Measurements from ENCODE around the gene BRAT1.
"Not testable (repeated sequence)": the region's sequence is repeated elsewhere in the genome, so short reads cannot be mapped to it uniquely, and the experiment has no call there.

BRAT1 gene

DNA sequence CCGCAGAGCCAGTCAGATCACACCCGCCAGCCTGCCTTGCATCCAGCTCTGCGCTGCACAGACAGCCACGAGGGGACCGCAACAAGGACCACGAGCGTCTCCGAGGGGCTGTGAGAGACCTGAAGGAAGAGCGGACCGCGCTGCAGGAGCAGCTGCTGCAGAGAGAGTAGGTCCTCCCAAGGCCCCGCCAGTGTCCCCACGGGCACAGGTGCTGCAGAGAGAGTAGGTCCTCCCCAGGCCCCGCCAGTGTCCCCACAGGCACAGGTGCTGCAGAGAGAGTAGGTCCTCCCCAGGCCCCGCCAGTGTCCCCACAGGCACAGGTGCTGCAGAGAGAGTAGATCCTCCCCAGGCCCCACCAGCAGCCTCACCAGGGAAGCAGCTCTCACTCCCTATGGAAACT, 34.6 kb upstream of the BRAT1 start:
- H3K4me1 Mint-ChIP-seq, H3K4me3 Mint-ChIP-seq, H3K27me3 Mint-ChIP-seq, H3K27ac Mint-ChIP-seq, DNase-seq, ATAC-seq, H3K9me3 Mint-ChIP-seq: not testable (repeated sequence)

DNA sequence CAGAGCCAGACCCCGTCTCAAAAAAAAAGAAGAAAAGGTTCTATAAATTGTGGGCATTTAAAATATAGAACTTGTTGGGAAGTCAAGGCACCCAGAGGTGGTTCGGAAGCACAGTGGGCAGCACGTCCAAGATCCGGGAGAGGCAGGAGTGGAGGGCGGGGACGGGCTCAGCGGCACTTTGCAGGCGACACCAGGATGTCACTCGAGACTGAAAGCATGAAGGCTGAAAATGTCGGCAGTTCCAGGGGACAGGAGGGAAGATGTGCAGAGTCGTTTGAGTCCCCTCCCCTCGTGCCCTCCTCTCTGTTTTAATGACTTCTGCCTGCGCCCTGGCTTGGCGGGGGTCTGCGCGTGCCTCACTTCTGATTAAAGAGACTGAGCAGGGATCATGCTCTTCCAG, 34.0 kb upstream of the BRAT1 start:
- no peak overlapping the region for H3K27ac Mint-ChIP-seq
- H3K27me3 Mint-ChIP-seq = no peaks in the 10 kb centered on the region
- no peaks in the 10 kb centered on the region for H3K4me1 Mint-ChIP-seq
- no peaks in the 10 kb centered on the region for H3K9me3 Mint-ChIP-seq
- H3K4me3 Mint-ChIP-seq = no peak overlapping the region
- DNase-seq (no peak), ATAC-seq (no peak)

DNA sequence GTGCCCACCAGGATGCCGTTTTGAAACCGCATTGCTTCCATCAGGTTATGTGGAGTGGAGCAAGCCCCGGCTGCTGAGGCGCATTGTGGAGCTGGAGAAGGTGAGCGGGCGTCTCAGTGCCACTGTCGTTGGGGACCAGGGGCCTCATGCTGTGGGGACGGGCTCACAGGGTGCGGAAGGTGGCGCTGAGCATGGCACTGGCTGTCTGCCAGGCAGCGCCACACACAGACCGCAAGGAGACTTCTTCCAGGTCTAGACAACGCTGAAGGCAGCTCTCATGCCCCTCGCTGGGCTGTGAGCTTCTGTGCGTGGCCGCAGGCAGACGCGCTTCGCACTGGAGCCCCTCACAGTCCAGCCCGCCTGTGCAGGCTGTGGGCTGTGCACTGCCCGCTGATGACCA, 32.5 kb upstream of the BRAT1 start:
- ATAC-seq = peak; percentile 33
- Mint-ChIP-seq H3K4me1 (no peaks in the 10 kb centered on the region), H3K9me3 (no peaks in the 10 kb centered on the region), H3K4me3 (no peak overlapping the region), H3K27me3 (no peaks in the 10 kb centered on the region), H3K27ac (no peak overlapping the region)
- DNase-seq = no peak

DNA sequence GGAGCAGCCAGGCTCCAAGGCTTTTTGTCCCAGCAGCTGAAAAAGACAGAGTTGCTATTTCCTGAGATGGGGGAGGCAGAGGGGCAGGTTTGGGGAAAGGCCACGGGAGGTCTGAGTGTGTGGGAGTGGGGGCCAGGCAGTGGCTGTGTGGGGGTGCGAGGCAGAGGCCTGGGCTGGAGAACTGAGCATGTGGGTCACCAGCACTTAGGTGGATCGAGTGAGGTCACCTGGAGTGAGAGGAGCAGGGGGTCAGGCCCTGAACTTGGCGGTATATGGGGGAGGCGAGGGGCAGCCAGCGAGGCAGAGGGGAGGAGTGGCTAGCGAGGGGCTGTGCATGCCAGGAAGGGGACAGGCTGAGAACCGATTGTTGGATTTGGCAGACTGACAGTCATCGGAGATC, 31.8 kb upstream of the BRAT1 start:
- DNase-seq (no peak), ATAC-seq (no peak)
- no peaks in the 10 kb centered on the region for H3K27me3 Mint-ChIP-seq
- no peak overlapping the region for H3K4me3 Mint-ChIP-seq
- H3K27ac Mint-ChIP-seq = no peak overlapping the region
- no peaks in the 10 kb centered on the region for H3K4me1 Mint-ChIP-seq
- no peaks in the 10 kb centered on the region for H3K9me3 Mint-ChIP-seq

DNA sequence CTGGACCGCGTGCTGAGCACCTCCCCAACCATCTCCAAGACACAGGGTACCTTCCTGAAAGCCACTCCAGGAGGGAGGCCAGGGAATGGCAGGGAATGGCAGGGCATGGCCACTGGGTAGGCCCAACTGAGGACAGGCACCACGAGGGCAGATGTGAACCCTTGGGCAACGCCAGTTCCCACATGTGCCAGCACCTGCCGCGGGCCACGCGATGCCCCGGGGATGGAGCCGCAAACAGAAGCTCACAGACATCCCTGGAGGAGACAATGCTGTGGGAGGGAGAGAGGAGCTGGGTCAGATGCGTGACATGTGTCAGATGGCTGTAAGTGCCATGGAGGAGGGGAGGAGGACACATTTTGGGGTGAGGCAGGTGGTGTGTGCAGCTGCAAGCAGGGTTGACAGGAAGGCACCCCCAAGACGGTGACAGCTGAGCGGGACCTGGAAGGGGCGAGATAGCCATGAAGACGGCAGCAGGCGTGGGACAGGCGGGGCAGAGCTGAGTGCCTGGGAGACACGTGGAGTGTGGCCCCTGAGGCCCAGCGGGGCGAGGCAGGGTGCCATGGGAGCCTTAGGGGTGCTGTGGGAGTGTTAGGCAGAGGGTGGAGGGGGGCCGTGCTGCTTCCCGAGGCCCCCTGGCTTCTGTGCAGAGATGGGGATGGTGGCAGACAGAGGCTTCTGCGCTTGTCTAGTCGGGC, 31.1 kb upstream of the BRAT1 start:
- Mint-ChIP-seq H3K4me1 (no peaks in the 10 kb centered on the region), H3K4me3 (no peak overlapping the region), H3K27me3 (no peaks in the 10 kb centered on the region), H3K9me3 (no peaks in the 10 kb centered on the region), H3K27ac (no peak overlapping the region)
- no peak for DNase-seq
- no peak for ATAC-seq

DNA sequence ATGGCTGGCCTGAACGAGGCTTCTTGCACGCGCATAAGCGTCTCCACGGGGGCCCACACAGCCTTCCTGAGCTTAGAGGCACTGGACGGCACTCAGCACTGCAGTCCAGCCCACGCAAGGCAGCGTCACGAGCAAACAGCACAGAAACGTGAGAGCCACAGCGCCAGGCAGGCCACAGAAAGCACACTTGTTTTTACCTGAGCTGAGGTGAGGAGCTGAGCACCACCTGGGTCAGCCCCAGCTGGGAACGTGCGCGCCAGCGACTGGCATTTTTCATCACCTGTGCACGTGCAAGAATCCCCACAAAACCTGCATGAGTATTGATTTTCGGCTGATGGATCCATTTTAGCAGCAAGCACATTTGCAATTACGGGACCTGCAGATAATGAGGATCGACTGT, 30.1 kb upstream of the BRAT1 start:
- Mint-ChIP-seq H3K4me3 (no peak overlapping the region), H3K27ac (no peak overlapping the region), H3K27me3 (no peaks in the 10 kb centered on the region), H3K4me1 (no peaks in the 10 kb centered on the region), H3K9me3 (no peaks in the 10 kb centered on the region)
- no peak for ATAC-seq
- DNase-seq = no peak

DNA sequence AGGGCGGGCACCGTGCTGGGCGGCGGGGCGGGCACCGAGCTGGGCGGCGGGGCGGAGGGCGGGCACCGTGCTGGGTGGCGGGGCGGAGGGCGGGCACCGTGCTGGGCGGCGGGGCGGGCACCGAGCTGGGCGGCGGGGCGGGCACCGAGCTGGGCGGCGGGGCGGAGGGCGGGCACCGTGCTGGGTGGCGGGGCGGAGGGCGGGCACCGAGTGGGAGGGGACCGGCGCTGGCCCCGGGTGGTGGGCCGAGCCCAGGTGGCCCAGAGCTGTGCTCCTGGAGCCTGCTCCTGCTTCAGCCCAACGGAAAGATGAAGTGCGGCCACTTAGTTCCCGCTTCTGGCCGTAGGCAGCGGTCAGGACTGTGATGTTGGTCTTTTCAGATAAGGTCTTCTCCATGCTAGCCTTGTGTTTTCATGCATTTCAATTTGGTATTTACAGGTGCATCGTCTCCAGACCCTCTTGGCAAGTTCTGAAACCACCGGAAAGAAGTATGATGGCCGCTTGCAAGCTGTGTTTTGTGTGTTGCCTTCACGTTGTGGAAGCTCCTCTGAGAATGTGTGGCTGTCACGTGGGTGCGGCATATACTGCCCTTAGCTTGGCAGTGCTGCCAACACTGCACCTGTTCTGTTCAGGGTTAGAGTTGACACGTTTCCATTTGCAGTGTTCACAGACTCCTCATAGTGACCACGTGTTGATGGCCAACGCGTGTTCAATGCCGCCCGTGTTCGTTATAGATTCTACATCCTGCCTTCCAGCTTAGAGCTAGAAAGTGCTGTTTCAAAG, 28.7 kb upstream of the BRAT1 start:
- peak; percentile 65 for ATAC-seq
- H3K27me3 Mint-ChIP-seq = no peaks in the 10 kb centered on the region
- H3K27ac Mint-ChIP-seq = no peak overlapping the region
- H3K9me3 Mint-ChIP-seq = no peaks in the 10 kb centered on the region
- H3K4me1 Mint-ChIP-seq = no peaks in the 10 kb centered on the region
- DNase-seq = no peak
- no peak overlapping the region for H3K4me3 Mint-ChIP-seq

DNA sequence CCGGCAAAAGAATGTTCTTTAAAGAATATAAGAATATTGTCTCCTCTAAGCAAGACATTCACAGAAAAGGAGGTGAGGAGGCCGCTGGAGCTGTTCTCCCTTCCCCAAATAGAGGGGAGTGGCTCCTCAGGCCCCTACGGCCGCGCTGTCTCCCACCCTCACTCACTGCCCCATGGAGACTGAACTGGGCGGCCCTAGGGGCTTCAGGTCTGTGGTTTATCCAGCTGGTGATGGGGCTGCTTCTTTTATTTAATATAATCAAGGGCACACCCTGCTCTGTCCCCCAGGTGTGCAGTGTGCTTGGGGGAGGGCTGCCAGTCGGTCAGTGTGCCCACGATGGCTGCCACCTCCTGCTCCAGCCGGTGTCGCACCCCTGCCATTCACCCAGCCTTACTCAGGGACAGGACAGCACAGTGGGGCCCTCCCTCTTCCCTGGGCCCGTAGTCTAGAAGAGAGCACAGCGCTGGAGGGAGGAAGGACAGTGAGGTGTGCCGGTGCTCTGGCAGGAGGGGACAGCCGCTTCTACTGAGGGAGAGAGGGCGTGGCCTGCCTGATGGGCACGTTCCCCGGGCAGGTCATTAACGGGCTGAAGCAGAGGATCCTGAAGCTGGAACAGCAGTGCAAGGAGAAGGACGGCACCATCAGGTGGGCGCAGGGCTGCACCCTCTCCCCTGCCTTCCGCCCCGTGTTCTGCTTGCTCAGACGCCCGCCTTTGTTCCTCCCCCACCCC, 26.8 kb upstream of the BRAT1 start:
- no peak for DNase-seq
- H3K4me1 Mint-ChIP-seq = no peaks in the 10 kb centered on the region
- no peaks in the 10 kb centered on the region for H3K27me3 Mint-ChIP-seq
- H3K4me3 Mint-ChIP-seq = no peak overlapping the region
- no peak overlapping the region for H3K27ac Mint-ChIP-seq
- ATAC-seq = no peak
- no peaks in the 10 kb centered on the region for H3K9me3 Mint-ChIP-seq

DNA sequence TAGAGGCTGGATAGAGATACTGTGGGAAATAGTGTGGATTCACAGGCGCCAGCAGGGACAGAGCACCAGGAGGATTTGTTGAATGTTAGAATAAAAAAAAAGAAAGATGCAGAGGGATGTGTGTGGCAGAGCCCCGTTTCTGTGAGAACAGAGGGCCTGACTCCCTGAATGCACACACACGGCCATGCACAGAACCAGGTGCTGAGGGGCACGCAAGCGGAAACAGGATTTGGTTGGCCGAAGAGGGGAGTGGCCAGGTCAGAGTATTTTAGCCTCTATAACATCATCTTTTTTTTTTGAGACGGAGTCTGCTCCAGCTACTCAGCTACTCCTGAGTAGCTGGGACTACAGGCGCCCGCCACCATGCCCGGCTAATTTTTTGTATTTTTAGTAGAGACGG, 25.3 kb upstream of the BRAT1 start:
- no peak for ATAC-seq
- H3K9me3 Mint-ChIP-seq = no peaks in the 10 kb centered on the region
- no peaks in the 10 kb centered on the region for H3K4me1 Mint-ChIP-seq
- no peaks in the 10 kb centered on the region for H3K27me3 Mint-ChIP-seq
- no peak for DNase-seq
- H3K27ac Mint-ChIP-seq = no peak overlapping the region
- no peak overlapping the region for H3K4me3 Mint-ChIP-seq

DNA sequence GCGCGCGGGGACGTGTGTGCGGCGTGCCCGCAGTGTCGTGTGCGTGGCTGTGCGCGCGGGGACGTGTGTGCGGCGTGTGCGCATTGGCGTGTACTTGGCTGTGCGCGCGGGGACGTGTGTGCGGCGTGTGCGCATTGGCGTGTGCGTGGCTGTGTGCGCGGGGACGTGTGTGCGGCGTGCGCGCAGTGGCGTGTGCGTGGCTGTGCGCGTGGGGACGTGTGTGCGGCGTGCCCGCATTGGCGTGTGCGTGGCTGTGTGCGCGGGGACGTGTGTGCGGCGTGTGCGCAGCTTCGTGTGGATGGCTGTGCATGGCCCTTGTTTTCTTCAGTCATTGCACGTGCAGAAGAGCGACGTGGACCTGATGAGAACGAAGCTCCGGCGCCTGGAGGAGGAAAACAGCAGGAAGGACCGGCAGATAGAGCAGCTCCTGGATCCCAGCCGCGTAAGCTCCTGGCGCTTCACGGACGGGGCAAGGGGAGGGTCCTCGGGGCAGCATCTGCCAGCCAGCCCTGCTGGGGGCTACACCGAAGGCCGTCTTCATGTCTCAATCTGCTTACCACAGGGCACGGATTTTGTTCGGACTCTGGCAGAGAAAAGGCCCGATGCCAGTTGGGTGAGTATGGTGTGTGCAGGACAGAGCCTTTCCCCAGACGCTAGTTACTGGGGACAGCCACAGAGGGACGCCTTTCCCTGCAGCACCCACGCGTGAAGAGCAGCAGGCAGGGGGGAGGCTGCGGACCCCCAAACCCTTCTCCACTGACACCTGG, 22.8 kb upstream of the BRAT1 start:
- no peak for DNase-seq
- Mint-ChIP-seq H3K4me1 (no peaks in the 10 kb centered on the region), H3K9me3 (no peaks in the 10 kb centered on the region), H3K27ac (no peak overlapping the region), H3K27me3 (no peaks in the 10 kb centered on the region), H3K4me3 (no peak overlapping the region)
- no peak for ATAC-seq

DNA sequence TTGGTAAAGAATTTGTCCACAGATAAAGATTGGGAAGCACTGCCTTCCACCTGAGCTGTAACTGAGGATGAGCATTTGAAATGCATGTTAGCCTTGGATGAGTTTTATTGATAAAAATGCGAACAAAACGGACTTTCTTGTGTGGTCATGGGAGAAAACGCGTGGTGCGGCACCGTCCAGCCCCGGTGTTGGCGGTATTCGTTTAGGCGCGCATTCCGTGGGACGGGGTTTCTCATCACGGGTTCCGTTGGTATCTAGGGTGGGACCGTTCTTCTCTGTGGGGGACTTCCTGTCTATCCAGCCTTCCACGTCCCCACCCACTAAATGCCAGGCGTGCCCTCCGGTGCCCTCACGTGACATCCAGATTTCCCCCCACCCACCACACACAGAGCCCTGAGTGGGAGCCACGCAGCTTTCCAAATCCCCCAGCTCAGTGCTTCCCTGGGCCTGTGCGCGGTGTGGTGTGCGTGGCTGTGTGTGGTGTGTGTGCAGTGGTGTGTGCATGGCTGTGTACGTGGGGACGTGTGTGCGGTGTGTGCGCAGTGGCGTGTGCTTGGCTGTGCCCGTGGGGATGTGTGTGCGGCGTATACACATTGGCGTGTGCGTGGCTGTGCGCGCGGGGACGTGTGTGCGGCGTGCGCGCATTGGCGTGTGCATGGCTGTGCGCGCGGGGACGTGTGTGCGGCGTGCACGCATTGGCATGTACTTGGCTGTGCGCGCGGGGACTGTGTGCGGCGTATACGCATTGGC, 21.6 kb upstream of the BRAT1 start:
- Mint-ChIP-seq H3K27me3 (no peaks in the 10 kb centered on the region), H3K4me3 (no peak overlapping the region), H3K4me1 (peaks cover 5% of the 10 kb centered on the region), H3K27ac (no peak overlapping the region), H3K9me3 (no peaks in the 10 kb centered on the region)
- no peak for ATAC-seq
- no peak for DNase-seq

DNA sequence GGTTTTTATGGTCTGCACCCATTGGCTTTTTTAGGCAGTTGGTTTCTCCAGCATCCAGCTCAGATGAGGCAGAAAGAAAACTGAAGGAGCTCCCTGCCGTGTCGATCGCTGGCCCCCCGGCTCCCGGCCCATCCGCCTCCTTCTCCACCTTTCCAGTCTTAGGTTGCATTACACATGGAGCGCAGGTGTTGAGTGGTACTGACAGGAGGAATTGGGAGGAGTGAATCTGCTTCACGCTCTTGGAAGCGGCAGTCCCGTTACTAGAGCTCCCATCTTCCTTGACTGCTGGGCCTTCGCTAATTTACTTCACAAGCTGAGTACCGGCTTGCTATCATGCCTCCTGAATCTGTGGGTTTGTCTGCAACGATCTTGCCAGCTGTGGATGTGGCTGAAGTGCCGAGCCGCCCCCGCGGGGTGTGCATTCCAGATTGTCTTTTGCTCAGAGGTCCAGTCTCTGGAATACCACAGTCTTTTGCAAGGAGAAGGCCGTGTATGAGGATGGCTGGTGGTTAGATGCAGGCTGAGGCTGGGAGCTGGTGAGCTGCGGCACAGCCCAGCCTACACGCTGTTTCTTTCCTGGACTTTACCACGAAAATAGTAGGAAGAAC, 20.5 kb upstream of the BRAT1 start:
- ATAC-seq (no peak), DNase-seq (no peak)
- H3K4me1 Mint-ChIP-seq = peaks cover 6% of the 10 kb centered on the region
- H3K4me3 Mint-ChIP-seq = no peak overlapping the region
- no peaks in the 10 kb centered on the region for H3K27me3 Mint-ChIP-seq
- H3K9me3 Mint-ChIP-seq = no peaks in the 10 kb centered on the region
- H3K27ac Mint-ChIP-seq = no peak overlapping the region

DNA sequence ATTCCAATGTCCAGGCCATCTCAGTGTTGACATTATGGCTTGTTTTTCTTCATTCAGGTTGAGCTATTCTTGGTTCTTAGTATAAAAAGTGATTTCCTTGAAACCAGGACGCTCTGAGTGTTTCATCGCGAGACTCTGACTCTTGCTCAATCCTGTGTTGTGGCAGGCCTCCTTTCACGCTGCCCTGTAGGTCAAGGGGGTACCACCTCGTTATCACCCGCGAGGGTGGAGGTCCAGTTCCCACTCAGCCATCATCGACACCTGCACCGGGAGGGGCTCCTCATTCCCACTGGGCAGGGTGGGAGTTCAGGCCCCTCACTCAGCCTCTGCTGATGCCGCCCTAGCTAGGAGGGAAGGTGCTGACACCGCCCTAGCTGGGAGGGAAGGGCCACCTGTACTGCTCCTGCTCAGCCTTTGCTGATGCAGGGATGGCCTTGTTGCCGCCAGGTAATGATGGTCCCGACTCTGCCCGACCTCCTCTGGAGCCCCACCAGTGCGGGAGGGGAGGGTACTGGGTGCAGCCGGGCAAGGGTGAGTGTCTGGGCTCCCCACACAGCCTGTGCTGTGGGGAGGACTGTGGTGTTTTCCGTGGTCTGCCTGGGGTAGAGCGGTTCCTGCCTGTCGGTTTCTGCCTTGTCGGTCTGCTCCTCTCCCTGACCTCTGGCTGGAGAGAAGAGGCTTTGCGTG, 19.9 kb upstream of the BRAT1 start:
- H3K27me3 Mint-ChIP-seq = no peaks in the 10 kb centered on the region
- DNase-seq (no peak), ATAC-seq (no peak)
- no peak overlapping the region for H3K27ac Mint-ChIP-seq
- H3K9me3 Mint-ChIP-seq = no peaks in the 10 kb centered on the region
- H3K4me3 Mint-ChIP-seq = no peak overlapping the region
- peaks cover 6% of the 10 kb centered on the region for H3K4me1 Mint-ChIP-seq

DNA sequence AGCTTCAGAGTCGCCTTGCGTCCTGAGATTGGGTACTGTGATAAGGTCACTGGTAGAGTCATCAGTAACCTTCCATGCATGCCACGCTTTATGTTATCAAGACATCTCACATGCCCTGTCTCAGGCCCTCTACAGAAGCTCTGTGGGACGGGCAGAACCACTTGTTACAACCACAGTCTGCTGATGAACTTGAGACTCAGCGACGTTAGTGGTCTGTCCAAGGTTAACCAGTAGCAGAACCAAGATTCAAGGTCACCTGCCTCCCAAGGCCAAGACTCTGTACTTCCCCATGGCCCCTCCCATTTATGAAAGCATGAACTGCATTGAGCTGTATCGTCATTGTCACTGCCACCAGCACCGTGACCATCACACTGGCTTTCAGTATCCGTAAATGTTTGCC, 18.4 kb upstream of the BRAT1 start:
- H3K27ac Mint-ChIP-seq = no peak overlapping the region
- no peak overlapping the region for H3K4me3 Mint-ChIP-seq
- H3K4me1 Mint-ChIP-seq = peaks cover 6% of the 10 kb centered on the region
- H3K27me3 Mint-ChIP-seq = no peaks in the 10 kb centered on the region
- ATAC-seq (no peak), DNase-seq (no peak)
- H3K9me3 Mint-ChIP-seq = no peaks in the 10 kb centered on the region

All from stimulated activated naive CD8-positive, alpha-beta T cell treated with anti-CD3 and anti-CD28 coated beads, Interleukin-15, amount 100 ng/mL, for 72 hours (primary cell).